Measurements from ENCODE around the gene UBAC2. TPM values are rescaled to one million over a fixed set of nuclear protein-coding genes. Genes with fewer than 3 reads are reported as not detected.
"Not testable (repeated sequence)": the region's sequence is repeated elsewhere in the genome, so short reads cannot be mapped to it uniquely, and the experiment has no call there.

The UBAC2 gene
- total RNA-seq, 2 donors from 2014 or later, result 39.0 to 46.1 TPM

DNA sequence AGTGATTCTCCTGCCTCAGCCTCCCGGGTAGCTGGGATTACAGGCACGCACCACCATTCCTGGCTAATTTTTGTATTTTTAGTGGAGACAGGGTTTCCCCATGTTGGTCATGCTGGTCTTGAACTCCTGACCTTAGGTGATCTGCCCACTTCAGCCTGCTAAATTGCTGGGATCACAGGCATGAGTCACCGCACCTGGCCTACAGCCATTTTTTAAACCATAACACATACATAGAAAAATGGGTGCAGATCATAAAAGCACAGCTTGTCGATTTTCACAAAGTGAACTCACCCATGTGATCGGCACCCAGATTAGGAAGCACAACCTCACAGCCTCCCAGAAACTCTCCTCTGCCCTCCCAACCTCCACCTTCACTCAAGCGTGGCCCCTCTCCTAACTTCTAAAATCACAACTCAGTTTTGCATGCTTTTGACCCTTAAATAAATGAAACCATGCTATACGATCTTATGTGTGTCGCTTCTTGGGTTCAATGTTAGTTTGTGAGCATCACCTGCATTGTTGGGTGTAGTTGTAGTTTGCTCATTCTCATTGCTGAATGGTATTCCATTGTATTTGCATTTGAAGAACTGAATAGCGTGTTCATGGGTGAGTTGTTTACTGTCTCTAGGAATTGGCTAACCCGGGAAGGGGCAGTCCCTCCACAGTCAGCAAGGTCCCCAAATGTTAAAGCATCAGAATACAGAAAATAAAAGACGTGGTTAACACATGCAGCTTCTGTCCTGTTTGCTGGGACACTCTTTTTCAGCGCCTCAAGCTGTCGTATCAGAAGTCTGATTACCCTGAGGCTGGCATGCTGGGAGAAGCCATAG, 210.2 kb downstream of the UBAC2 start:
- H3K36me3 Mint-ChIP-seq (ENCODE audit: low read depth); H3K4me1 Mint-ChIP-seq; H3K27me3 Mint-ChIP-seq; H3K4me3 Mint-ChIP-seq; H3K27ac Mint-ChIP-seq; ATAC-seq (replicated peaks); H3K9me3 Mint-ChIP-seq: not testable (repeated sequence)

DNA sequence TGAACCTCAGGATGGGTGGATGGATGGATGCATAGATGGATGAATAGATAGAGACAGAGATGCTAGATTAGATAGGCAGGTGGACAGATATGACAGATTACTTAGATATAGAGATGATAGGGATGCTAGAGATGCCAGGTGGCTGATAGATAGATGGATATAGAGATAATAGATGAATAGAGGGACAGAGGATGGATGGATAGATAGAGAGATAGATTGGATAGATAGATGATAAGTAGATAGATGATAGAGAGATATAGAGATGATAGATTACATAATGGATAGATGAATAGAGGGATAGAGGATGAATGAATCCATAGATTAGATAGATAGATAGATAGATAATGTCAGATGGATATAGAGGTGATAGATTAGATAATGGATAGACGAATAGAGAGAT, 212.2 kb downstream of the UBAC2 start:
- H3K9me3 Mint-ChIP-seq, result peaks cover 3% of the 10 kb centered on the region
- no peaks in the 10 kb centered on the region for H3K36me3 Mint-ChIP-seq (ENCODE audit: low read depth)
- no peaks in the 10 kb centered on the region for H3K27me3 Mint-ChIP-seq
- peaks cover 3% of the 10 kb centered on the region for H3K4me1 Mint-ChIP-seq
- no peak for ATAC-seq (replicated peaks)
- no peak overlapping the region for H3K27ac Mint-ChIP-seq
- no peak overlapping the region for H3K4me3 Mint-ChIP-seq

DNA sequence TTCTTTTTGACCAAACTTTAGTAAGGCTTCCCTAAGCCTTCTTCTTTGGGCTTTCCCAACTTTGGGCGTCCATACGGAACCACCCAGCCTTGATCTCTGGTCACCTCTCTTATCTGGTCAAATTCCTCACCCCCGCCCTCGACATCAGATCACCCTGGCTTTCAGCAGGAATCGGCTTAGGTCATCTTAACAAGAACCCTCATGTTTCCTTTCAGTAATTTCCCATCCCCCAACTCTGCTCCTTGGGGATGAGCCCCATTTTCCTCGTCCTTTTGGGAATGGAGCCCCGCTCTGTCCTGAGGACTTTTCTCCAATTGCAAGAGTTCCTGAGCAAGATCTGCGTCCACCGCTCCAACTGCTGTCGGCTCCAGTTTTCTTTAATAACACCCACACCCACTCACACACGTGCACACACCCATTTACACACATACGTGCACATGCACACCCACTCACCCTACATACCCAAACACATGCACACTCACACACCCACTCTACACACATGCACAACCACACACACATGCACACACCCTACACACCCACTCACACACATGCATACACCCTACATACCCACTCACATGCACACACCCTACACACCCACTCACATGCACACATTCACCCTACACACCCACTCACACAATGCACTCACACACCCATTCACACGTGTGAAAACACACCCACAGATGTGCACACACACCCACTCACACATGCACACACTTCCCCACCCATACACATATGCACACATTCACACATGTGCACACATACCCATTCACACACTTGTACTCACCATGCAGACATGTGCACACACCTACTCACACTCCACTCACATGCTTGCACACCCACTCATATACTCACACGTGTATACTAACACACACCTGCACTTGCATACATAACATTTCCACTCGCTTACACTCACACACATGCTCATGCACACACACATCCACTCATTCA, 213.7 kb downstream of the UBAC2 start:
- Mint-ChIP-seq H3K4me3 (no peak overlapping the region), H3K27ac (no peak overlapping the region), H3K36me3 (ENCODE audit: low read depth) (no peaks in the 10 kb centered on the region), H3K27me3 (no peaks in the 10 kb centered on the region), H3K9me3 (peaks cover 3% of the 10 kb centered on the region), H3K4me1 (peaks cover 3% of the 10 kb centered on the region)
- ATAC-seq (replicated peaks), result no peak

DNA sequence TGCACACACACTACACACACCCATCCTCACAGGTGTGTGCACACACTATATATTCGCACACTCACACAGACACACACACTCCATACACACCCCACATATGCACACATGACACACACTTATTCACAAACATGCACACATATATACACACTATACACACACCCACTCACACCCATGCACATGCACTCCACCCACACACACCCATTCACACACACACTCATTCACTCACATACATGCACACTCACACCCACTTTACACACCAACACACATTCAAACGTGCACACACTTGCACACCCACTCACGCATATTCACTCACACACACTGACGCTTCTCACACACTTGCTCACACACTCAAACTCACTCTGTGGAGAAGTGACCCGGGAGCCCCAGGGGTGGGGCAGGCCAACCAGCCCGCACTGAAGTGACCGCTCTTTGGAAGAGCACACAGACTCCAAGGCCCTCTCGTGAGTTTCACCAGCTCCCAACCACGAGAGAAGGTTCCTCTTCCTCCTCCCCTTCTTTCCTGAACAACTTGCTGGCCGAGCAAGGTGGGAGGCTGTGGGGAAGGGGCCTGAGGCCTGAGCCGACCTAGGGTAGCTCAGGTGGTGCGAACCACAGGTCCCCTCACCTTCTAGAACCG, 214.5 kb downstream of the UBAC2 start:
- Mint-ChIP-seq H3K9me3 (peaks cover 3% of the 10 kb centered on the region), H3K36me3 (ENCODE audit: low read depth) (no peaks in the 10 kb centered on the region), H3K27me3 (no peaks in the 10 kb centered on the region), H3K4me3 (no peak overlapping the region), H3K27ac (no peak overlapping the region), H3K4me1 (peaks cover 9% of the 10 kb centered on the region)
- ATAC-seq (replicated peaks), result no peak

DNA sequence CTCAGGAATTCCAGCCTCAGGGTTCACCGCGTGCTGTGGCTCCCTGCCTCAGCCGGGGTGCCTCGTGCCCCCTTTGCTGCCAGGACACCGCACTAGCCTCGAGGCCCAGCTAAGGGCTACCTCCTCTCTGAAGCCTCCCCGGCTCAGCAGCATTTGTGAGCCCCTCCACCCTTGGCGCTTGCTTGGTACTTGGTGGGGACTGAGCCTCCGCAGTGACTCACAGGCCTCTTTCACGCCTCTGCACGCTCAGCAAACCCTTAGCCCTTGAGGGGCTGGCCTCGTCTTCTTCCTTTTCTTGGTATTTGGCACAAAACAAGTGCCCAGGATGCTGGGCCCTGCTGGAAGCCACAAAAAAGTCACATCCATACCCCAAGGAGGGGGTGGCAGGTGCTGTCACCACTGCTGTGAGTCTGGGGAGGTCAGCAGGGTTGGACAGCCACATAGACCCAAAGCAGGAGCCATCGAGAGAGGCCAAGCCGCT, 215.2 kb downstream of the UBAC2 start:
- H3K27ac Mint-ChIP-seq, result no peak overlapping the region
- no peaks in the 10 kb centered on the region for H3K36me3 Mint-ChIP-seq (ENCODE audit: low read depth)
- H3K4me3 Mint-ChIP-seq, result peak overlapping the region; percentile 3
- peaks cover 3% of the 10 kb centered on the region for H3K9me3 Mint-ChIP-seq
- peak; percentile 22 for ATAC-seq (replicated peaks)
- H3K4me1 Mint-ChIP-seq, result peaks cover 15% of the 10 kb centered on the region
- H3K27me3 Mint-ChIP-seq, result no peaks in the 10 kb centered on the region

DNA sequence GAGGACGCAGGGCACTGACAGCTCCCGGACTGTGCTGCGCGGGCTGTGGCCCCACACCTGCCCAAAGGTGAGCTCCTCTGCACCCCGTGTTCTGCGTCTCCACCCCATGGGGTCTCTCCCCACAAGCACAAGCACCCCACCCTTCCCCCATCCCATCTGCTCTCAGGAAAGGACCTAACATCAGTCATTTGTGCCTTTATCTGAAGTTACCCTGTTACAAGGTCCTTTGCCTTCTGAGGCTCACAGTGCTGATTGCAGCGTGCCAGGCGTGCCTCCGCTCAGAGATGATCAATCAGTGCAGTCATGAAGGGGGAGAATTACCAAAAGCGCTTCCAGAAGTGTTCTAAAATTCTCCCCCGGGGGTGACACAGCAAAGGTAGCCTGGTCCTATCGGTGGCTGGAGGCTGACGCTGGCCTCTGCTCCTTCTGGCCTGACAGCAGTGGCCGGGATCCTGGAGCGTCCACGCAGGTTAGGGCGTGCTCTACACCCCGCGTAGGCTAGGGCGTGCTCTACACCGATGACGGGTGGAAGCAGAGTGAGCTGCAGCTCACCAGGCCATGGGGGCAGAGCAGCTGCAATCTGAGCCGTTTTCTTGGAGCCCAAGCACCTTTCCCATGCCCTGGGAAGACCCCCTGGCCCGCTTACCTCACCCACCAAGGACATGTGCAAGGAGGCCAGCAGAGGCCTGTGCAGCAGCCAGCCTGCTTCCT, 215.9 kb downstream of the UBAC2 start:
- ATAC-seq (replicated peaks), result no peak
- Mint-ChIP-seq H3K4me3 (peak overlapping the region; percentile 3), H3K4me1 (peaks cover 19% of the 10 kb centered on the region), H3K9me3 (peaks cover 3% of the 10 kb centered on the region), H3K36me3 (ENCODE audit: low read depth) (no peaks in the 10 kb centered on the region), H3K27me3 (no peaks in the 10 kb centered on the region), H3K27ac (no peak overlapping the region)

DNA sequence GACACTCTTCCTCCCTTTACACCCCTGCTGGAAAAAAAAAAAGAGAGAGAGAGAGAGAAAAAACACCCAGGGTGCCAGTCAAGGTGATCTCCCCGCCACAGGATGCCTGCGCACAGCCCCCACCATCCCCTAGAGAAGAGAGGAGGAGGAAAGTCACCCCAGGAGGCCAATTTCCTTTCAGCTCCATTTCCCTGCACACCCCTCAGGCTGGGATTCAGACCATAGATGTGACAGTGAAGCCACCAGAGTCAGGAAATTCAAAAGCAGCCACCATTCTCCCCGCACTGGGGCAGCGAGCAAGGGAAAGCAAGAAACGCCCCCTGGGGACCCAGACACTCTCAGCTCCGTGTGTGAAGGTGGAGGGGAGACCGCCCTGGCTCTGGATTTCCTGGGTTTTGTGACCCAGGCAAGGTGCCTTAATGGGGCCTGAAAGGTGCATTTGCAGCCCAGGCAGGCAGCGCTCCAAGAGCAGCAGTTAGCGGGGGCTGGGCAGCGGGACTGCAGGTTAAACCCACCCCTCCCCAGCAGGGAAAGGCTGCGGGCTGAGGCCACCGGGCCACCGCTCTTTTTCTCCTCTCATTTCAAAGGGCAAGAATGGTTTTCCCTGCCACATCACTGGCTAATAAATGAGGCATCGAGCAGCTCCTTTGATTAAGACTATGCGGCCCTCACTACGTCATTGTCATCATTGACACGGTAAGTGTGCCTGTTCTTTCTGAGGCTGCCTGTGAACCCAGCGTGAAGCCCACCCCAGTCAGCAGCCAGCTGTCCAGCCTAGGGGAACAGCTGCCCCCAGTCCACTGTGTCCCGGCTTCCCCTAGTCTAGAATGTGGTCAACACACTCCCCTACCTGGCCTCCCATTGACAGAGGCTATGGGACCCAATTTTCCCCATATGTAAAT, 216.8 kb downstream of the UBAC2 start:
- H3K27ac Mint-ChIP-seq, result no peak overlapping the region
- no peak for ATAC-seq (replicated peaks)
- no peaks in the 10 kb centered on the region for H3K9me3 Mint-ChIP-seq
- no peaks in the 10 kb centered on the region for H3K36me3 Mint-ChIP-seq (ENCODE audit: low read depth)
- H3K4me3 Mint-ChIP-seq, result no peak overlapping the region
- H3K4me1 Mint-ChIP-seq, result peaks cover 22% of the 10 kb centered on the region
- no peaks in the 10 kb centered on the region for H3K27me3 Mint-ChIP-seq

DNA sequence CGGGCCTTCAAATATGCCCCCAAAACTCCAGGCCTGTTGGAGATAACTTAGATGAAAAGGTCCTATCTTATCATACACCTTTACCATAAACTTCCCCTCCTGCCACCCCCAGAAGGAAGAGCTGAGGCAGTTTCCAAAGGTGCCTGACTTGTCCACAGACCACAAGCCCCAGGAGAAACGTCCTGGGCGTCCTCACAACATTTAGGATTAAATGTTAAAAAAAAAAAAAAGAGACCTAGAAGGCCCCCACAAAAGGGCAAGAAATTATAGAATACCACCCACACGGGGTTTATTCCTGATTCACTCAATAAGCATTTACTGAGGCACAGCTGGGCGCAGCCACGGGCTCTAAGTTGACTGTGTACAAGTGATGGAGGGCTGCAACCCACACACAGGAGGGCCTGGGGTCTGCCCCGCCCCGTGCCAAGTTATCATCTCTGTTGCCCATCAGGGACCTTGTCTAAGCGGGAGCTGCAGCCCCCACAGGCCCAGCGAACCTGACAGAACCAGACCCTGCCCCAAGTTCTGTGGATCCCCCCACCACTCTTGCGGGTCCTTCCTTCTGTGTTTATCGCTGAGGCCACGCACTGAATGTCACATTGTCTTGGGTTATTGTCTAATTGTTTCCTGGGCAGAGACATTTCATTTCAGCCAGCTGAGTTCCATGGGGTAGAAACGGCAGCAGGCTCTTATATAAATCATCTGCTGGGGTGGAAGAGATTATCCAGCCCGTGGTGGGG, 217.6 kb downstream of the UBAC2 start:
- Mint-ChIP-seq H3K9me3 (no peaks in the 10 kb centered on the region), H3K4me3 (no peak overlapping the region), H3K27me3 (no peaks in the 10 kb centered on the region), H3K36me3 (ENCODE audit: low read depth) (no peaks in the 10 kb centered on the region), H3K27ac (no peak overlapping the region), H3K4me1 (peaks cover 24% of the 10 kb centered on the region)
- ATAC-seq (replicated peaks), result no peak

DNA sequence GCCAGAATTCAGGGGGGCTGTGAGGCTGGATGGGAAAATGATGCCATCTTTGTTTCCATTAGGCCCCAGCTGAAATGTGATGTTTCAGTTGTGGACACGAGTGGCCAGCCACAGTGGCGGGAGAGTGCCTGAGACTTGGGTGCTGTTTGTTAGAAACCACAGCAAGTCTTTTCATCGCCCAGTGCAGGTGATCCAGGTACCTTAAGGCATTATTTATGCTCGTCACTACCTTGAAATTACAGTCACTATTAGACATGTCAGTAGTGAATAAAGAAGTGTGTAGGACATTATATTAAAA, 218.1 kb downstream of the UBAC2 start:
- Mint-ChIP-seq H3K9me3 (no peaks in the 10 kb centered on the region), H3K27ac (no peak overlapping the region), H3K4me1 (peaks cover 24% of the 10 kb centered on the region), H3K4me3 (no peak overlapping the region), H3K27me3 (no peaks in the 10 kb centered on the region), H3K36me3 (ENCODE audit: low read depth) (no peaks in the 10 kb centered on the region)
- ATAC-seq (replicated peaks), result no peak

DNA sequence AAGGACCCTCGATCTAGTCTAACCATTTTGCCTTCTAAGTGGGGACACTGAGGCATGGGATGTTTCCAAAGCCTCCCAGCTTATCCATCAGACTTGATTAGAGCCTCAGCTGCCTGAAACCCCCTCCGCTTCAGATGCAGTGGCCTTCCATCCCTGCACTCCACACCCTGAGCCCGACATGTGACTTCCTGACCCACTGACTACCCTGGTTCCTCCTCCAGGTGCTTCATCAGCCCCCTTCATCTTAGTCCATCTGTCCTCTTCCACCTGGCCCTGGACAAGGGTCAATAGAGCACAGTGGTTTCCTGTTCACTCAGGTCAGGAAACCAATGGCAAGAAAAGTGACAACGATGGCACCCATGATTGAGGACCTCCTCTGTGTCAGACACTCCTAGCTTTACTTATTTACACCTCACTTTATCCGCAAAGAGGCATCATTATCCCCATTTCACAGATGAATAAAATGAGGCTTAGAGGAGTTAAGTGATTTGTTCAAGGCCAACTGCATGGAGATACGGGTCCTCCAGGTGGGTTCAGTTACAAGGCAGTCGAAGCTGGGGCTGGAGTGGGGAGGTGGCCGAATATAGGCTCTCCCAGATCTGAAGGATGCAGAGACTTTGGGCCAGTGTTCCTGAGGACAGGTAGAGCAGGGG, 219.1 kb downstream of the UBAC2 start:
- H3K4me3 Mint-ChIP-seq, result peak overlapping the region; percentile 74

DNA sequence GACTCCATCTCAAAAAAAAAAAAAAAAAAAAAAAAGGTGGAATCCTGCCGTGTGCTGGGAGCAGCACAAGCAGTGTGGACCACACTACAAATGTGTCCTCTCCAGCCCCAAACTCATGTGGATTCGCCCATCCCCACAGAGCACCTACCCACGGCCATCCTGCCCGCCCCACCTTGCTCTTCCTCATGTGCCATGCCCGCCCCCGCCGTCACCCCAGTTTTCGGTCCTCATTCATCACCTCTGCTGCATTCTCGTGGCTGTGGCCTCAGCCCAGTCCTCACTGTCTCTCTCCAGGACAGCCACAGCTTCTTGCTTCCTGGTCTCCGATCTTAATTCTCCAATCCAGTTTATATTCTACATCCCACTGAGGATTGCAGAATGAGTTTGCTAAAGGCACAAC, 220.6 kb downstream of the UBAC2 start:
- peak overlapping the region; percentile 74 for H3K4me3 Mint-ChIP-seq
- H3K27ac Mint-ChIP-seq, result peak overlapping the region; percentile 80
- H3K27me3 Mint-ChIP-seq, result no peaks in the 10 kb centered on the region
- H3K36me3 Mint-ChIP-seq (ENCODE audit: low read depth), result no peaks in the 10 kb centered on the region
- H3K9me3 Mint-ChIP-seq, result no peaks in the 10 kb centered on the region
- ATAC-seq (replicated peaks), result no peak
- H3K4me1 Mint-ChIP-seq, result peaks cover 36% of the 10 kb centered on the region

More for the DNA sequence above, 219.1 kb downstream of the UBAC2 start:
- no peaks in the 10 kb centered on the region for H3K27me3 Mint-ChIP-seq
- peak overlapping the region; percentile 66 for H3K27ac Mint-ChIP-seq
- no peaks in the 10 kb centered on the region for H3K36me3 Mint-ChIP-seq (ENCODE audit: low read depth)
- peaks cover 24% of the 10 kb centered on the region for H3K4me1 Mint-ChIP-seq
- no peak for ATAC-seq (replicated peaks)
- H3K9me3 Mint-ChIP-seq, result no peaks in the 10 kb centered on the region

DNA sequence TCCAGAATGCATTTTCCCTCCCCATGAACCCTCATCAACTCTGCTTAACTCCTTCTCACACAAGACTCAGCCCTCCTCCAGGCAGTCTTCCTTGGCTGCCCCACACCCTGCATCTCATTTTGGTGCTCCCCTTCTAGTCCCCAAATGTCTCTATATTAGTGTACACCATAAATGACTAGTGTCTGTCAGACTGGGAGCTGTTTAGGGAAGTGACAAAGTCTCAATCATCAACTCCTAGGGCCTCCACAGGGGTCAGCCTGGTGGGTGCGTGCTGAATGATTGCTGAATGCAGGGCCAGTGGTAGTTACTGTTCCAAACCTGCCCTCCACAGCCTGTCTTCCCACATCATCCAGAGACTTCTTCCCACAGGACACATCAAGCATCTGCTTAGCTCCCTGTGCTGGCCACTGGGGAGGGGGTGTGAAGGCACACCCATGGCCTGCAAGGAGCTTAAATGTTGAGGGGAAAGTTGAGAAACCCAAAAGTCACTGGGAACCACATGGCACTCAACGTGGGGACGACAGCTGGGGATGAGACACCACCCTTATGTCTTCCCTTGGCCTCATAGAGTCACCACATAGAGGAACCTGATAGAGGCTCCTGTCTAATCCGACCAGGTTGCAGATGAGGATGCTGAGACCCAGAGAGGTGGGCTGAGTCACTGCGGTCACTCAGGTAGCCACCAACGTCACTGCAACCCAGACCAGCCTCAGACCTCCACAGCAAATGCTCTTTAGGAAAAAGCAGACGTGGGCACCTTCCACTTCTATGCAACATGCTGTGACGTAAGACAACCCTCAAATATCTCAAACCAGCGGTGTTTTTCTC, 221.3 kb downstream of the UBAC2 start:
- peak overlapping the region; percentile 74 for H3K4me3 Mint-ChIP-seq
- ATAC-seq (replicated peaks), result peak; percentile 63
- H3K36me3 Mint-ChIP-seq (ENCODE audit: low read depth), result no peaks in the 10 kb centered on the region
- no peaks in the 10 kb centered on the region for H3K27me3 Mint-ChIP-seq
- no peaks in the 10 kb centered on the region for H3K9me3 Mint-ChIP-seq
- H3K27ac Mint-ChIP-seq, result peak overlapping the region; percentile 80
- H3K4me1 Mint-ChIP-seq, result peaks cover 40% of the 10 kb centered on the region

Measured in activated T-helper 17 cell treated with anti-CD3 and anti-CD28 coated beads, Interleukin-2, amount 50 U/mL, for 72 hours (primary cell).